HG03108 (cell line): ENCODE measurements around the gene FRMD6.
"Not testable (repeated sequence)": the region's sequence is repeated elsewhere in the genome, so short reads cannot be mapped to it uniquely, and the experiment has no call there.

Experiments used
- ATAC-seq: cut with Tn5 transposase; IDR thresholded peaks from one replicate; pipeline ENCODE4 v1.9.1; 2021; ENCODE audit warnings: moderate library complexity; ENCODE audit not compliant: unreplicated experiment

FRMD6 gene

DNA sequence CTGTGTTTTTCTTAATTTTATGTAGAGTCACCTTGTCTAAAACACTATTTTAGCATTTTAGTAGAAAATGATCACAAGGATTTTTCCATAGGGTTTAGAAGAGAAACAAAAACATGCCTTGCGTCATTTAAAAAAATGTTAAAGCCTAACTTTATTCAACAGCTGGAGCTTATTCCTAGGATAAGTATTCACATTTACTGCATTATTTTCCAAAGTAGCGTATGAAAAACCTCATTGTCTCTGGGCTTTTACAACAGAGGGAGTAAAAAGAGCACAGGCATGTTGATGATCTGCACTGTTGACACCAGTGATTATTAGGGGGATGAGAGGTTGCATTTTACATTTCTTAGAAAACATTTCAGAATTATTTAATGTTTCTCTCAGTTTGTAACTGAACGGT, 66.1 kb downstream of the FRMD6 start:
- no peak for ATAC-seq

GRCh38 chr14:51719955-51720354, 68.2 kb downstream of the FRMD6 start:
- no peak for ATAC-seq

- ATAC-seq, result no peak
These were observed 72.3 kb downstream of the FRMD6 start for GRCh38 chr14:51723990-51724389.

- no peak for ATAC-seq
These were observed 72.9 kb downstream of the FRMD6 start for GRCh38 chr14:51724650-51725049.

GRCh38 chr14:51725061-51725460, 73.4 kb downstream of the FRMD6 start:
- ATAC-seq, result no peak

DNA sequence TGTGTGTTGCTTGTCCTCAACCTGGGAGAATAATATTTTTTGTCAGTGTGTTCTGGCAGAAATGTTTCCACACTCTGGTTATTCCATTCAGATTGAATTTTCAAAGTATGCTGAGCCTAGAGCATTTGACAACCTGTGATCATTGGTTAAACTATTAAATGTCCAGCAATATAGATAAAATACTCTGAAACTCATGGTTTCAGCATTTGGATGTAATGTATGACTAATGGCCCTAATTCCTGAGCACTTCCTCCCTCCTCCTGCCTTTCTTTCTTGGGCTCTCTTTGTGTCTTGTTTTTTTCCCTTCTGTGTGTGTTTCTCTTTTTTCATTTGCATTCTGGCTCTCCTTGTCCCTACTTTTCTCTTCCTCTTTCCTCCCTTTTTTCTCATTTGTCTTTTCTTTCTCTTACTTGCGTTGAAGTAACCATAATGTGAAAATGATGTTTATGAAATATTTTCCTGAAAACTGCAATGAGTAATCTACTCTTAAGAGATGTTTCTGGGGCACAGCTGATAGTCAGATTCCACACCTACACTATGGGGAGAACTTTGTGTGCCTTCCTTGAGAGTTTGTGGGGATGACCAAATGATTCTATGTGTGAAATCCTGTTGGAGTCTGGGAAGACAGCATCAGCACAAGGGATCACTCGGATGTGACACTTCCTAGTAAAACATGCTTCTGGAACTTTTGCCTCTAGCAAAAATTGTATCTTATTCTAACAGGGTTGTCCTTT, 74.6 kb downstream of the FRMD6 start:
- no peak for ATAC-seq

DNA sequence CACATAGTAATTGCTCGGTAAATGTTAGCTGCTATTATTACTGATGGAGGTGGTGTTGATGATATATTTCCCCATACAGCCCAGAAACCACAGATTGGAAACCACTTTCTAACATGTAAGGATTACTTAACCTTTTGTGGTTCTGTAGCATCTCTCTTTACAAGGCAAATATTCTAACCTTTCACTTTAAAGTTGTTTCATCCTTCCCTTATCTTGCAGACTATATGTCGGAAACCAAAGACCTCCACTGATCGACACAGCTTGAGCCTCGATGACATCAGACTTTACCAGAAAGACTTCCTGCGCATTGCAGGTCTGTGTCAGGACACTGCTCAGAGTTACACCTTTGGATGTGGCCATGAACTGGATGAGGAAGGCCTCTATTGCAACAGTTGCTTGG, 75.8 kb downstream of the FRMD6 start:
- no peak for ATAC-seq

DNA sequence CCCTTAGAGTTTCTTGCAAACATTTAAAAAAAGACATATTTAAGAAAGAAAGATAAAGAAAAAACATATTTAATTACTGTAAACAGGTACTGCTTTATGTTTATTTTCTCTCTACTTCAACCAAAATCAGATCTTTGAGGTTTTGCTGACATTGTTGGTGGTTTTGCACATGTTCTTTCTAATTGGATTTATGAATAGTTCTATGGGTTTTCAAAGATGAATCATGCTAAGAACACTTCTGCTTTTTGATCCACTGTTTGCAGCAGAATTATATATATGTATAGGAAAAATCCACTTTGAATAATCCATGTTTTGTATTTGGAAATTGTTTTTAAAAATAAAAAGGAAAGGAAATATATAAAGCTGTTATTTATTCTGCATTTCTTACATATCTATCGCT, 78.4 kb downstream of the FRMD6 start:
- ATAC-seq, result no peak

DNA sequence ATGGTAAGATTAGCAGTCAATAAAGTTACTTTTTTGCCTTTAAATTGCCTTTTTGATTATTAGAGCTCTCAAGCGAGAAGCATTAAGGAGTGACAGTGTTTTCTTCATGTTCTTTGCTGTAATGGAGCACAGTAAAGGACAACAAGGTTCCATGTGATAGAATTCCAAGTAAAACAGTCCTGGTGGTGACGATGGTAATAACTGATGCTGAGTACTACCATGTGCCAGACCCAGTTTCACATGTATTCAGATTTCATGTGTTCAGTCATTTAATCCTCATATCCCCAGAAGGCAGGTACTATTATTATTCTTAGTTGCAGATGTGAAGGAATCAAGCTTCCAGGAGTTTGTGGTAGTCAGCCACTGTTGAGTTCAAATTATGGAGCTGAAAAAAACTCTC, 79.0 kb downstream of the FRMD6 start:
- no peak for ATAC-seq

GRCh38 chr14:51732494-51733112, 80.9 kb downstream of the FRMD6 start:
- no peak for ATAC-seq

GRCh38 chr14:51733147-51733546, 81.4 kb downstream of the FRMD6 start:
- no peak for ATAC-seq

- ATAC-seq, result no peak
These were observed 84.1 kb downstream of the FRMD6 start for GRCh38 chr14:51735851-51736250.

DNA sequence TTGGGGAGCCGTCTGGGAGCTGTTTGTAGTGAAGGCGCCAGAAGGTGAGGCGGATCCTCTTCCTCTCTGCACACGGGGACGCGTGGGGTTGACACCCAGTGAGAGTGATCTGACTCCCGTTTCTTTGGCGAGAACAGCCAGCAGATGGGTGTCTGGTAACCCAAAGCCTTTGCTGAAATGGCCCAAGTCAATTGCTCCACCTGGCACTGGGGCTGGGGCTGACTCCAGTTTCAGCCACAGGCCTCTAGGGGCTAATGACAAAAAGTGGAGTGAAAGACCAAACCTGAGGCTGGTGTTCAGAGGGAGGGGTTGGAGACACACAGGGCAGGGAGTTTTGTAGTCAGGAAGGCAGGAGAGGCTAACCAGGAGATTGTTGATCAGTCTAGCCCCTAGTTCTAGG, 87.0 kb downstream of the FRMD6 start:
- peak; percentile 72 for ATAC-seq

DNA sequence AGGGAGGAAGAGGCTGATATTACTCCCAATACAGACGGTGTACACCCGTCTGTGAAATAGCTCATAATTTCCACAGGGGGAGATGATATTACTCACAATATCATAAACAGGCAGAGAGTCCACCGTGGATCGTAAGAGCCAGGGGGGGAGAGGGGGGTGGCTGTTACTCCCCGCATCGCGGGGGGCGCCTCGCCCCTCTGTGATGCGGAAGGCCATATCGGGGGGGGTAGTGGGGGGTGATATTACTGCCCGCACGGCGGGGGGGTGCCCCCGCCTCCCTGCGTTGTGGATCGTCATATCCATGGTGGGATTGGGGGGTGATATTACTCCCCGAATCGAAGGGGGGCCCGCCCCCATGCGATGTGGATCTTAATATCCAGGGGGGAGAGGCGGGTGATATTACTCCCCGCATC, 91.9 kb downstream of the FRMD6 start:
- no peak for ATAC-seq

DNA sequence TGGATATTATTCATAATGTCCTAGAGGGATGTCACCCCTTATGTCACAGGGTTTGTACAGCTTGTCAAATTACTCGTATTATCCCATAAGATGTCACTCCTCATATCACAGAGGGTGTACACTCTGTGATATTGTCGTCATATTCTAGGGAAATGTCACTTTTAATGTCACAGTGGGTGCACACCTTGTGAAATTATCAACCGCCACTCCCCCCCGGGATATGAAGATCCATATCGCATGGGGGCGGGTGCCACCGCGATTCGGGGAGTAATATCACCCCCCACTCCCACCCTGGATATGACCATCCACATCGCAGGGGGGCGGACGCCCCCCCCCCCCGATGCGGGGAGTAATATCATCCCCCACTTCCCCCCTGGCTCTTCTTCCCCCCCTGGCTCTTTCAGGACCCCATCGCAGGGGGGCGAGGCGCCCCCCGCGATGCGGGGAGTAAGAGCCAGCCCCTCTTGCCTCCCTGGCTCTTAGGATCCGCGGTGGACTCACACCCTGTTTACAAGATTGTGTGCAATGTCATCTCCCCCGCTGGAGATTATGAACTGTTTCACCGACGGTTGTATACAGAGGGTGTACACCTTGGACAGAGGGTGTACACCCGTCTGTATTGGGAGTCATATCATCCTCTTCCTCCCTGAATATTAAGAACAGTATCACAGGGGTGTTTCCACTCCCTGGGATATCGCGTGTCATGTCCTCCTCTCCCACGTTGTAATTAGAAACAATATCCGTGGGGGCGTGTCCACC, 92.8 kb downstream of the FRMD6 start:
- no peak for ATAC-seq

GRCh38 chr14:51746823-51747222, 95.1 kb downstream of the FRMD6 start:
- ATAC-seq, result not testable (repeated sequence)

- ATAC-seq, result no peak
These were observed 98.8 kb downstream of the FRMD6 start for GRCh38 chr14:51750542-51750941.

GRCh38 chr14:51751611-51752345, 100.1 kb downstream of the FRMD6 start:
- ATAC-seq, result not testable (repeated sequence)

GRCh38 chr14:51757756-51758155, 106.0 kb downstream of the FRMD6 start:
- not testable (repeated sequence) for ATAC-seq

DNA sequence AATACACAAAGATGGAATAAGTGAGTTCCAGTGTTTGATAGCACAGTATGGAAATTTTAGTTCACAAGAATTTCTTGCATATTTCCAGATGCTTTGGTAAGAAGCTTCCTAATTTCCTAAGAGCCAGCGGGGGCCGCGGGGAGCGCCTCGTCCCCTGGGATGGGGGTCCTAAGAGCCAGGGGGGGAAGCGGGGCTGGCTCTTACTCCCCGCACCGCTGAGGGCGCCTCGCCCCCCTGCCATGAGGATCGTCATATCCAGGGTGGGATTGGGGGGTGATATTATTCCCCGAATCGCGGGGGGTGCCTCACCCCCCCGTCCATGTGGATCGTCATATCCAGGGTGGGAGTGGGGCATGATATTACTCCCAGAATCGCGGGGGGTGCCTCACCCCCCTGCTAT, 108.2 kb downstream of the FRMD6 start:
- ATAC-seq, result no peak

- not testable (repeated sequence) for ATAC-seq
These were observed 114.0 kb downstream of the FRMD6 start for GRCh38 chr14:51765726-51766125.
